G401 (cell line): Measurements from ENCODE around the gene ADGRF1. TPM values are rescaled to one million over a fixed set of nuclear protein-coding genes. Genes with fewer than 3 reads are reported as not detected.

Experiments
- DNase-seq: peaks from one replicate; pipeline ENCODE4 v3.0.0-alpha.2; 2015; ENCODE audit warnings: low spot score
- in situ Hi-C: cut with HindIII; loops from 2 replicates; pipeline ENCODE4 v1.10.0; 2016; ENCODE audit warnings: low sequenced_read_pairs, mixed read lengths
- total RNA-seq: library from RNA; depleted of rRNA; stranded (reverse); fragments of >200 nt; shearing (Covaris generic); gene quantifications from 2 replicates; pipeline ENCODE4 v1.2.3, GENCODE V29; 2014

The ADGRF1 gene
- total RNA-seq, 1 experiment from 2014 or later, result not detected

DNA sequence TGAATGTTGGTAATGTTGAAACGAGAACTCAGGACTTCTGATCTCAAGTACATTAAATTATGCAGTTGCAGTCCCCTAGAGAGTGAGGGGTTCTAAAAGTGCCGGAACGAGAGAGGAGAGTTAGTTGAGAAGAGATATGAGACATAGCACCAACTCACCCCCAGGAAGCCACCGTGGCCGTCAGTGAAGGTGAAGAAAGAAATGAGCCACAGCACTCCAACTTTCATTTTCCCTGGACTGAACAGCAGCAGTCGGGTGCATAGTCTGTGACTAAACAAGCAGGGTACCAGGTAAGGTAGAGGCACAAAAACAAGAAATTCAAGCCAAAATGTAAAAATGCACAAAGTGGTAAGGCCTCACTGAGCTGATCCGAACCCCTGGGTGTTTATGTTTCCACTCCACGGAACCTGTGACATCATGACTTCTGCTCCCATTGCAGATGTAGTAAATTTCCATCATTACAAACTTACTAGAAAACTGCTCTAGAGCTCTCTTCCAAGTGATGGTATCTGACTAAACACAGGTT, 13.2 kb downstream of the ADGRF1 start:
- in situ Hi-C loops, result no loop called here
- DNase-seq, result no peak

DNA sequence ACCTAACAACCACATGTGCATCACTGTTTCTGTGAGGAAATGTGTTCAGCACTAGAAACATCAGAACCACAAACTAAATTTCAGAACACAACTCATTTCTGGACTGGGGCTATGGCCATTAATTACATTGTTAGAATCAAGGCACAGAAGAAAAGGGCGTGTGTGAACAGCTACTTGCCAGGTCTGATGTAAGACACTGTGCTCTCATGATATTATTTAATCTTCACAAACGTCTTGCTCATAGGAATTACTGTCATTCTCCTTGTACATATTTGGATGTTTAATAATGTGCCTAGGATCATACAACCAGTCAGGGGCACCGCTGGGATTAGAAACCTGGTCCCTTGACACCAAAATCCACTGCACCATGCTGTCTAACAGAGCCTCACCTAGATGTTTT, 14.8 kb downstream of the ADGRF1 start:
- no peak for DNase-seq
- in situ Hi-C loops, result no loop called here

DNA sequence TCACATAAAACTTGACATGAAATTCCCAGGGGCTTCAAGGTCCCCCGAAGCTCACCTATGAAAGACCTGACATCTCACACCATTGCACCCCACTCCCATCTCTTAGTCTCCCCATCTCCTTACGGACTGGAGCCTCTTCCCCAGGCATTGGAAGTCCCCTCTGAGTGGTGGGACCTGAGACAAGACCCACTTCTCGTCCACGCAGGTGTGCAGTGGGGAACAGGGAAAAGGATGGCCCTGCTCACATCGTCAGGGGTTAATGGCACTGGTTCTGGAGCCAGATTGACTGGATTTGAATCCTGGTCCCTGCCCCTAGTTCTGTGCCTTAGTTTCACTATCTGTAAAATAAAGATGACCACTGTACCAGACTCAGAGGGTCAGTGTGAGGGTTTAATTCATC, 15.5 kb downstream of the ADGRF1 start:
- no peak for DNase-seq
- in situ Hi-C loops, result no loop called here

DNA sequence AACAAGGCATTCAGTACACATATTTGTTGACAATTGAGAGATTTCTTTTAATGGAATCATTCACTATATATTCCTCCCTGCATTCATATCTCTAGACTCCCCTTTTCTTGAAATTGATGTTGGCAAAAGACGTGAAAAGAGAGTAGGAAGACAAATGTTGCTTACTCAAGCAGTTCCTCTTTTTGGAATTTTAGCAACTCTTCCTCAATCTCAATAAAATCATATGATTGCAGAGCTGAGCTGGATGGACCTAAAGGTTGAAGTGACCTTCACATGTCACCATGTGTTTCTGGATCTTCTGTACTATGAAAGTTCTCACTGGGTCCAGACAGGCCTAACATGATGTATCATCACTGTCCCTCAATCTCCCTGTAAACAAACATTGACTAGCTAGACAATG, 18.6 kb downstream of the ADGRF1 start:
- no peak for DNase-seq
- in situ Hi-C loops, result no loop called here

- in situ Hi-C loops, result no loop called here
- no peak for DNase-seq
These were observed 19.9 kb downstream of the ADGRF1 start for GRCh38 chr6:47022191-47022590.

DNA sequence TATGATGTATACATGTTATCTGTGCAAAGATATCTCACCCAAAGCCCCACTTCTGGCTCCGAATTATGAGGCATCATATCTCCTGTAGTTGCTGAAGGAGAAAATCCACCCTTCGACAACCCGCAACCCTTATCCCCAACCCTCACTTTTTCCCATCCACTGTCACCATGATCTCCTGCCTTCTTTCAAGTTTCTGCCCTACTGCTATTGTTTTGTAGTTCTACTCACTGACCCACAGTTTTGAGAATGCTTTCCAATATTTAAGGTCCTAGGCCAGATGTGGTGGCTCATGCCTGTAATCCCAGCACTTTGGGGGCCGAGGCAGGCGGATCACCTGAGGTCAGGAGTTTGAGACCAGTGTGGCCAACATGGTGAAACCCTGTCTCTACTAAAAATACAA, 22.2 kb downstream of the ADGRF1 start:
- DNase-seq, result no peak
- in situ Hi-C loops, result no loop called here

DNA sequence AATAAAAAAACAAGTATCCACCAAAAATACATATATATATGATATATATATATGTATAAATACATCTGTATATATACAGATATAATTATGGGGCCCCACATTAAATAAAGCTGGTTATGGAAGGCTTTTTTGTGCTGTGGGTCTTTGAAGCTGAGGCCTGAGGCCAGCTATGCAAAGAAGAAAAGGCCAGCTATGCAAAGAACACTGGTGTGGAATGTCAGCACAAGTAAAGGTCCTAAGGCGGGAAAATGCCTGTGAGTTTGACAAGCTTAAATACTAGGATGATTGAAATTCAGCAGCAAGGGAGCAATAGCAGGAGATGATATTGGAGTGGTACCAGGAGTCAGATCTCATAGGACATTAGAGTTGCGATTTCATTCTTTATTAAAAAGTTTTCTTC, 25.2 kb downstream of the ADGRF1 start:
- DNase-seq, result no peak
- in situ Hi-C loops, result no loop called here

GRCh38 chr6:47016261-47016660, 25.9 kb downstream of the ADGRF1 start:
- no peak for DNase-seq
- in situ Hi-C loops, result no loop called here

DNA sequence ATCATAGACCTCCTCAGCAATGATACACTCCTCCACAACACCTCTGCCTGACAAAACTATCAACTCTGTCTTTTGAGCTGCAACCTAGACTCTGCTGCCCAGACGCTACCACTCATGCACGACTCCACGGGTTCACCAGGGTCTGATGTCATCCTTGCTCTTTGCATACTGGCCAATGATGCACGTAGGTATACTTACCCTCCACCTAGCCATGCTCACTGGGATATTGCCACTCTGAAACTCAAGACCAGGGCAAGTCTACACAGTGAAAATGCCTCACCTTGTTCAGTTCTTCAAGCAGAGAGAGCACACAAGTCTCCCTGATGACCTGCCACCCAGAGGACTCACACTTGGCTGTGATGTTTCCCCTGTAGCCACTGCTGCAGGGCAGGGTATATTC, 27.7 kb downstream of the ADGRF1 start:
- in situ Hi-C loops, result no loop called here
- no peak for DNase-seq

DNA sequence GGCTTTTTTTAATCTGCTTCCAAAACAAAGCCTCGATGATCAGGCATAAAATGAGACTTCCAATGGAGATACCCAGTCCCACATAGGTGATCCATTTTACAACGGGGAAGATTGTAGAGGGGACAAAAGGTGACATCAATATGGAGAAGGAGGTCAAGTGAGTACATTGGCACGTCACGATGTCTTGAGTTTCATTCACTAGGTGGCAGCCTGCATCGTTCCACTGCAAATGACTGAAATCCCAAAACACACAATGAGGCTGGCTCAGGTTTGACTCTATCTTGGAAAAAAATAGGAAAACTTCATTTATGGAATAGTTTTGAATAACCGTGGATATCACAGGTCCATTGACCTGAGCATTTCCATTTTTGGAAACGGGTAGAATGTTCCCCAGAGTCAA, 32.5 kb downstream of the ADGRF1 start:
- in situ Hi-C loops, result no loop called here
- peak; percentile 29 for DNase-seq

GRCh38 chr6:47008397-47008763, 33.8 kb downstream of the ADGRF1 start:
- in situ Hi-C loops, result no loop called here

GRCh38 chr6:47007657-47008396, 34.3 kb downstream of the ADGRF1 start:
- in situ Hi-C loops, result no loop called here
- no peak for DNase-seq

More at GRCh38 chr6:47008397-47008763, 33.8 kb downstream of the ADGRF1 start:
- DNase-seq, result no peak

DNA sequence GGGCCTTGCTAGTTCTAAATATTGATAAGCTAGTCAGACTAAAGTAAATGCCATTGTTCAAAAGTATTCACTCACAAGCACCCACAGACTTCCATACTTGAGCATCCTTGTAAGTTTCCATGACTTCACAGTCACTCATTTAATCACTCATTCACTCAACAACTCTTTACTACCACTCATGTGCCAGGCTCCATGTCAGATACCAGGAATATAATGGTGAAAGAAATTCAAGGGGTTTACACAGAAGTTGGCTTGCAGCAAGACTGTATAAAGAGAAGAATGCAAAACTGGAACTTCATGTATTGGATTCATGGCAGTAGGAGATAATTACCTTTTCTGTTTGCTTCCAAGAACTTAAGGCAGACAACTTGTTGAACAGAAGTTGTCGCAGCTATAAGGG, 36.6 kb downstream of the ADGRF1 start:
- in situ Hi-C loops, result no loop called here
- DNase-seq, result no peak

- DNase-seq, result no peak
- in situ Hi-C loops, result no loop called here
These were observed 37.7 kb downstream of the ADGRF1 start for GRCh38 chr6:47004463-47004862.

GRCh38 chr6:47000842-47001241, 41.3 kb downstream of the ADGRF1 start:
- DNase-seq, result no peak
- in situ Hi-C loops, result no loop called here

GRCh38 chr6:46998436-46999017, 43.6 kb downstream of the ADGRF1 start:
- in situ Hi-C loops, result no loop called here
- no peak for DNase-seq

GRCh38 chr6:46997646-46998045, 44.5 kb downstream of the ADGRF1 start:
- in situ Hi-C loops, result no loop called here
- DNase-seq, result no peak

DNA sequence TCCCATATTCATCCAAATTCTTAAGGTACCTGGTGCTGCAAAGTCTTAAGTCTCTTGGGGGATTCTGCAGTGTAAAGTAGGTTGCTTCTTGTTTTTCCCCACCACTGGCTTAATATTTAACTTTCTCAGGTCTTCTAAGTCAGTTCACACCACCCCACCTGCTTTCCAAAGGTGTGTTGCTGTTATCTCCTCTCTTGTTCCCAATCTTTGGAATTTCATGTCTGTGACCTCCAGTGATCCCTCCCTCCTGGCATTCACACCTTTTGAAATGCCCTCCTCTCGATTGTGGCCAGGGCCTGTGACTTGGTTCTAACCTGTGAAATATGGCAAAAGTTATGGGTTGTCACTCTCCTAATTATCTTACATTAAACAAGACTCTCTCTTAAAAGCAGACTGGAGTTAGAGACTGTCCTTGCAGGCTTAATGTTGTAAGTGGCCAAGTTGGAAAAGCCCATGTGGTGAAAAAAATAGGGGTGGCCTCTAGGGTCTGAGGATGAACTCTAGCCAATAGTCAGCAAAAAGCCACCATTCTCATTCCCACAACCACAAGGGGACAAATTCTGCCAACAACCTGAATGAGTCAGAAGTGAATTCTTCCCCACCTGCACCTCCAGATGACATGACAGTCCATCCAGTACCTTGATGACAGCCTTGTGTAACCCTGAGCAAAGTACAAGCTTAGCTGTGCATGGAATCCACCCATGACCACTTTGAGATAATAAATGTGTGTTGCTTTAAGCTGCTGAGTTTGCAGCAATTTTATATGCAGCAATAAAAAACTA, 45.1 kb downstream of the ADGRF1 start:
- no peak for DNase-seq

DNA sequence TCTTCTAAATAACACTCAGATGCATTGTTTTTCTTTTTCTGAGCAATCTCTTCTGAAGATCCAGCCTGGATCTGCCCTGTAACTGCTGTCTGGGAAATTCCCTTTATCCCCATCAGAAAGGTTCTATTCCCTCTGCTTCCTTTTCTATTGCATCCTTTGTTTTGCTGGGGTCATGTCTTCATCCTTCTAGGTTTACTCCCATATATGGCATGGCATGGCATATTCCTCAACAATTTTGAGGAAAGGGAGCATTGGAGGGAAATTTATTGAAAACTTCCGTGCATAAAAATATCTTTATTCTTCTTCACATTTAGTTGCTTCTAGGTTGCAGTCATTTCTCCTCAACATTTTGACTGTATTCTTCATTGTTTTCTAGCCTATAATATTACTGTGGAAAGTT, 47.2 kb downstream of the ADGRF1 start:
- no peak for DNase-seq
- in situ Hi-C loops, result no loop called here

More for the DNA sequence above, 45.1 kb downstream of the ADGRF1 start:
- in situ Hi-C loops, result no loop called here

DNA sequence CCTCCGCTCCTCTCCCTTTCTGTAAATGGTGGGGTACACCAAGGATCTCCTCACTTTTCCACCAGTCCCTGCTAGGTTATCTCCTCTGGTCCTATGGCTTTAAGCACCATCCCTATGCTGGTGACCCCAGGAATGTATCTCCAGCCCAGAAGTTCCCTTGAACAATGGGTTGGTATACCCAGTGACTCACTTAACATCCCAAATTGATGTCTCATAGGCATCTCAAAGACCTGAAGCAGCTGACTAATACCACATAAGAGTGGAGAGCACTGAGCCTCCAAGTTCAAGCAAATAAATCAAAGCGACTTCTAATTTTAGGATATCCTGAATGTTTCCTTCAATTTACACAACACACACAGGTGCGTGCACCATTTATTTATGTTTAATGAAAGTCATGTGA, 48.3 kb downstream of the ADGRF1 start:
- in situ Hi-C loops, result no loop called here
- DNase-seq, result no peak
